IPS-NIHi11 (cell line): ENCODE measurements around the gene CCN2.
A peak's percentile ranks its signal among the peaks of the same experiment; 100 is the strongest.

Experiments
- DNase-seq: peaks from one replicate; pipeline ENCODE4 v3.0.0; 2012; ENCODE audit warnings: mixed read lengths, low spot score

Gene CCN2

GRCh38 chr6:131966443-131966842 is 15.3 kb upstream of the CCN2 start:
- DNase-seq: no peak

- DNase-seq: no peak
Measured at GRCh38 chr6:131963063-131963462, 11.9 kb upstream of the CCN2 start.

- no peak for DNase-seq
Measured at GRCh38 chr6:131960371-131961133, 9.4 kb upstream of the CCN2 start.

- DNase-seq: no peak
Measured at GRCh38 chr6:131958542-131959470, 7.6 kb upstream of the CCN2 start.

GRCh38 chr6:131958095-131958494 is 6.9 kb upstream of the CCN2 start:
- no peak for DNase-seq

GRCh38 chr6:131955876-131956275 is 4.7 kb upstream of the CCN2 start:
- DNase-seq: peak; percentile 8

GRCh38 chr6:131955192-131955591 is 4.0 kb upstream of the CCN2 start:
- no peak for DNase-seq

GRCh38 chr6:131954775-131955107 is 3.6 kb upstream of the CCN2 start:
- DNase-seq: peak; percentile 53

GRCh38 chr6:131954059-131954774 is 3.0 kb upstream of the CCN2 start:
- no peak for DNase-seq

- peak; percentile 37 for DNase-seq
Measured at GRCh38 chr6:131952886-131953509, 1.8 kb upstream of the CCN2 start.

- peak; percentile 11 for DNase-seq
Measured at GRCh38 chr6:131951576-131952230, 531 bp upstream of the CCN2 start.

- DNase-seq: peak; percentile 56
Measured at GRCh38 chr6:131949909-131950766, 1.0 kb downstream of the CCN2 start.

GRCh38 chr6:131949620-131949908 is 1.6 kb downstream of the CCN2 start:
- DNase-seq: no peak

GRCh38 chr6:131948692-131949619 is 2.2 kb downstream of the CCN2 start:
- no peak for DNase-seq

- DNase-seq: no peak
Measured at GRCh38 chr6:131947986-131948661, 3.0 kb downstream of the CCN2 start.

- no peak for DNase-seq
Measured at GRCh38 chr6:131946992-131947955, 3.9 kb downstream of the CCN2 start.

- DNase-seq: no peak
Measured at GRCh38 chr6:131946404-131946991, 4.7 kb downstream of the CCN2 start.

- no peak for DNase-seq
Measured at GRCh38 chr6:131945971-131946370, 5.2 kb downstream of the CCN2 start.
